Erythroblast (primary cell): ENCODE data around the gene ZNF574.

Experiments
- DNase-seq, 2 experiments: peaks; one replicate each; lab custom pipeline; 2025; lab: John Stamatoyannopoulos, UW
- GATA1 ChIP-seq: IDR thresholded peaks from 2 replicates; pipeline ENCODE4 v1.6.1; 2011; ENCODE audit warnings: low read depth, mild to moderate bottlenecking, control low read depth, low read length, moderate library complexity
- POLR2A ChIP-seq: IDR thresholded peaks from 2 replicates; pipeline ENCODE4 v1.6.1; 2011; ENCODE audit warnings: mild to moderate bottlenecking, low read length

The ZNF574 gene

GRCh38 chr19:42068361-42068755 is 7.6 kb upstream of the ZNF574 start:
- no peak for DNase-seq
- TF ChIP-seq POLR2A (no peak), GATA1 (no peak)

- TF ChIP-seq POLR2A: no peak
- no peak for TF ChIP-seq GATA1
- no peak for DNase-seq
Measured at GRCh38 chr19:42068756-42069571, 7.0 kb upstream of the ZNF574 start.

- no peak for TF ChIP-seq POLR2A
- TF ChIP-seq GATA1: no peak
Measured at GRCh38 chr19:42069619-42070351, 6.2 kb upstream of the ZNF574 start, which contains the start of gene GRIK5. Gene GRIK5, minus strand, starts transcription at chr19:42070206. Its CDS starts 4,436 bp downstream, at chr19:42065770.

GRCh38 chr19:42071247-42071646 is 4.7 kb upstream of the ZNF574 start:
- DNase-seq: no peak
- TF ChIP-seq POLR2A (no peak), GATA1 (no peak)

More at GRCh38 chr19:42069619-42070351, 6.2 kb upstream of the ZNF574 start, which contains the start of gene GRIK5:
- DNase-seq: no peak

GRCh38 chr19:42074513-42075363 is 1.2 kb upstream of the ZNF574 start:
- peak in 1 of 2 experiments; percentile 59 for DNase-seq
- TF ChIP-seq GATA1: no peak
- no peak for TF ChIP-seq POLR2A

- peak in 1 of 2 experiments; percentile 72 for DNase-seq
- TF ChIP-seq GATA1: no peak
- no peak for TF ChIP-seq POLR2A
Measured at GRCh38 chr19:42075364-42075615, 676 bp upstream of the ZNF574 start.

- TF ChIP-seq GATA1 (no peak), POLR2A (no peak)
Measured at GRCh38 chr19:42076380-42076944, 496 bp downstream of the ZNF574 start.

GRCh38 chr19:42078058-42078457 is 2.1 kb downstream of the ZNF574 start:
- no peak for TF ChIP-seq POLR2A
- no peak for TF ChIP-seq GATA1
- DNase-seq: no peak

More at GRCh38 chr19:42076380-42076944, 496 bp downstream of the ZNF574 start:
- DNase-seq: no peak

GRCh38 chr19:42078538-42079275 is 2.7 kb downstream of the ZNF574 start:
- TF ChIP-seq GATA1: no peak
- DNase-seq: no peak

GRCh38 chr19:42079276-42079669 is 3.3 kb downstream of the ZNF574 start:
- DNase-seq: no peak

GRCh38 chr19:42079886-42080763 is 4.2 kb downstream of the ZNF574 start:
- no peak for TF ChIP-seq GATA1
- TF ChIP-seq POLR2A: no peak
- no peak for DNase-seq

More at GRCh38 chr19:42079276-42079669, 3.3 kb downstream of the ZNF574 start:
- TF ChIP-seq POLR2A (no peak), GATA1 (no peak)
